MM.1S (cell line): Measurements from ENCODE around the gene DELE1.

Experiments used
- EZH2 ChIP-seq: fragments of 300-600 bp; sonication (generic); optimal IDR thresholded peaks from 2 replicates; pipeline ENCODE3; 2017; ENCODE audit warnings: low read depth, mild to moderate bottlenecking, antibody characterized with exemption, low read length, mixed read lengths
- EZH2phosphoT487 ChIP-seq: fragments of 300-600 bp; sonication (generic); IDR thresholded peaks from 2 replicates; pipeline ENCODE4 v1.6.1; 2018; ENCODE audit warnings: antibody characterized with exemption, low read length
- TF ChIP-seq, protein P1 (sequence below): fragments of 300-600 bp; sonication (generic); IDR thresholded peaks from 2 replicates; pipeline ENCODE4 v1.5.1; 2016; ENCODE audit warnings: antibody characterized with exemption, low read length, mixed read lengths

DNA sequence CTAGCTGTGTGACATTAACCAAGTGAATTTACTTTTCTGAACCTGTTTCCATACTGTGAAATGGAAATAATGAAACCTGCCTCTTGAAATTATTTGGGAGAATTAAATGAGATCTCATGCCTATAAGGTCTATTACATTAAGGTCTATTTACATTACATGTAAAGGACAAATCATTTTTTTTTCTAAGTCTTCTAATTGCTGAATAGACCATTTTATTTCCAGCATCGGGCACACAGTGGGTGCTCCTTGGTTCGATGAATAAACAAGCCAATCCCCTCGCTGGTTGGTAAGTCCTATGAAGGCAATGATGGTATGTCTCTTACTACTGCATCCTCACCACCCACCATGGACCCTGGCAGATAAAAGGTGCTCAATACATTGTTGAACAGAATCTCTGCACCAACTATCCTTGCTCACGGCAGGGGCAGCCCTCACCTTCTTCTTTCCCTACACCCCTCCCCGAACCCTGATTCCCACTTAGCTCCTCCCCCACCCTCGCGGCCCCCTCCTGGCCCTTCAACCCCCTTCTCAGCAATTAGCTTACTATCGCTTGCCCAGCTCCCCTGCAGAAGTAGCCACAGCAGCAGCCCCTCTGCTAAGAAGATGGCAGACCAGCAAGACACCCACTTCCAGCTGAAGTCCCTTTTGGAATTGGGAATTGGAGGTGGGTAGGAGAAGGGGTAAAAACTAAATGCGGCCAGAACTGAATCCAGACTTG is 48.5 kb upstream of the DELE1 start:
- TF ChIP-seq, protein P1, sequence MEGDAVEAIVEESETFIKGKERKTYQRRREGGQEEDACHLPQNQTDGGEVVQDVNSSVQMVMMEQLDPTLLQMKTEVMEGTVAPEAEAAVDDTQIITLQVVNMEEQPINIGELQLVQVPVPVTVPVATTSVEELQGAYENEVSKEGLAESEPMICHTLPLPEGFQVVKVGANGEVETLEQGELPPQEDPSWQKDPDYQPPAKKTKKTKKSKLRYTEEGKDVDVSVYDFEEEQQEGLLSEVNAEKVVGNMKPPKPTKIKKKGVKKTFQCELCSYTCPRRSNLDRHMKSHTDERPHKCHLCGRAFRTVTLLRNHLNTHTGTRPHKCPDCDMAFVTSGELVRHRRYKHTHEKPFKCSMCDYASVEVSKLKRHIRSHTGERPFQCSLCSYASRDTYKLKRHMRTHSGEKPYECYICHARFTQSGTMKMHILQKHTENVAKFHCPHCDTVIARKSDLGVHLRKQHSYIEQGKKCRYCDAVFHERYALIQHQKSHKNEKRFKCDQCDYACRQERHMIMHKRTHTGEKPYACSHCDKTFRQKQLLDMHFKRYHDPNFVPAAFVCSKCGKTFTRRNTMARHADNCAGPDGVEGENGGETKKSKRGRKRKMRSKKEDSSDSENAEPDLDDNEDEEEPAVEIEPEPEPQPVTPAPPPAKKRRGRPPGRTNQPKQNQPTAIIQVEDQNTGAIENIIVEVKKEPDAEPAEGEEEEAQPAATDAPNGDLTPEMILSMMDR: no peak
- no peak for TF ChIP-seq EZH2
- TF ChIP-seq EZH2phosphoT487: no peak
